AG04450 (cell line): ENCODE results near the gene PET100. TPM values are rescaled to one million over a fixed set of nuclear protein-coding genes. Genes with fewer than 3 reads are reported as not detected.

Experiments used
- CTCF ChIA-PET: fragments of 300-600, 350-600 bp; formaldehyde crosslinking; extraction: SDS; loops from one replicate; lab custom pipeline; 2022; ENCODE audit warnings: antibody characterized with exemption, inconsistent platforms; lab: Charles Lee
- POLR2A ChIA-PET: fragments of 350-600 bp; formaldehyde crosslinking; extraction: SDS; loops from one replicate; lab custom pipeline; 2021; ENCODE audit warnings: antibody characterized with exemption, inconsistent platforms; lab: Yijun Ruan, JAX
- DNase-seq: peaks from one replicate; pipeline ENCODE4 v3.0.0-alpha.2; 2011; ENCODE audit warnings: low read depth, low spot score
- H3K27ac ChIP-seq: one replicate; pipeline ENCODE4 v1.5.1; 2012; ENCODE audit warnings: low read depth, low read length, control low read depth
- H3K27me3 ChIP-seq: one replicate; pipeline ENCODE4 v1.6.0; 2012; ENCODE audit warnings: low read length; ENCODE audit not compliant: control insufficient read depth, insufficient read depth
- H3K4me3 ChIP-seq: 2 replicates; pipeline ENCODE4 v1.5.1; 2011; ENCODE audit warnings: mild to moderate bottlenecking, low read depth, low read length, control low read depth
- H3K9me3 ChIP-seq: 2 replicates; pipeline ENCODE4 v1.5.1; 2012; ENCODE audit warnings: low read length; ENCODE audit not compliant: control insufficient read depth, insufficient read depth
- polyA plus RNA-seq: library from polyadenylated mRNA; depleted of rRNA; stranded (reverse); fragments of >200 nt; gene quantifications from 2 replicates; pipeline ENCODE4 v1.2.3, GENCODE V29; 2011
- TF ChIP-seq, protein P1 (sequence below): IDR thresholded peaks from 2 replicates; pipeline ENCODE4 v1.5.1; 2011; ENCODE audit warnings: low read depth, low read length, control low read depth, inconsistent platforms

The PET100 gene
- polyA plus RNA-seq, 1 experiment: 46.7 TPM

DNA sequence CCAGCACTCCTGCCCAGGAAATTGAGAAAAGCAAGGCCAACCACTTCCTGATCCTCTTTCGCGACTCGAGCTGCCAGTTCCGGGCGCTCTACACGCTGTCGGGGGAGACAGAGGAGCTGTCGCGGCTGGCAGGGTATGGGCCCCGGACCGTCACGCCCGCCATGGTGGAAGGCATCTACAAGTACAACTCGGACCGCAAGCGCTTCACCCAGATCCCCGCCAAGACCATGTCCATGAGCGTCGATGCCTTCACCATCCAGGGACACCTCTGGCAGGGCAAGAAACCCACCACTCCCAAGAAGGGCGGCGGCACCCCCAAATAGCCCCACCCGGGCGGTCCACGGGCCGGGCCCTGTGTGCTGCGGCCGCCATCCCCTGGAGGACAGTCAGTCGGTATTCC lies 11.9 kb upstream of the PET100 start:
- ChIA-PET POLR2A (no interaction called here), CTCF (no interaction called here)
- Histone ChIP-seq H3K4me3 (no peak overlapping the region), H3K9me3 (no peaks in the 10 kb centered on the region; the same call in 1 of the 2 replicates), H3K27me3 (no peaks in the 10 kb centered on the region), H3K27ac (no peak overlapping the region)
- TF ChIP-seq, protein P1, sequence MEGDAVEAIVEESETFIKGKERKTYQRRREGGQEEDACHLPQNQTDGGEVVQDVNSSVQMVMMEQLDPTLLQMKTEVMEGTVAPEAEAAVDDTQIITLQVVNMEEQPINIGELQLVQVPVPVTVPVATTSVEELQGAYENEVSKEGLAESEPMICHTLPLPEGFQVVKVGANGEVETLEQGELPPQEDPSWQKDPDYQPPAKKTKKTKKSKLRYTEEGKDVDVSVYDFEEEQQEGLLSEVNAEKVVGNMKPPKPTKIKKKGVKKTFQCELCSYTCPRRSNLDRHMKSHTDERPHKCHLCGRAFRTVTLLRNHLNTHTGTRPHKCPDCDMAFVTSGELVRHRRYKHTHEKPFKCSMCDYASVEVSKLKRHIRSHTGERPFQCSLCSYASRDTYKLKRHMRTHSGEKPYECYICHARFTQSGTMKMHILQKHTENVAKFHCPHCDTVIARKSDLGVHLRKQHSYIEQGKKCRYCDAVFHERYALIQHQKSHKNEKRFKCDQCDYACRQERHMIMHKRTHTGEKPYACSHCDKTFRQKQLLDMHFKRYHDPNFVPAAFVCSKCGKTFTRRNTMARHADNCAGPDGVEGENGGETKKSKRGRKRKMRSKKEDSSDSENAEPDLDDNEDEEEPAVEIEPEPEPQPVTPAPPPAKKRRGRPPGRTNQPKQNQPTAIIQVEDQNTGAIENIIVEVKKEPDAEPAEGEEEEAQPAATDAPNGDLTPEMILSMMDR: no peak
- DNase-seq: no peak

DNA sequence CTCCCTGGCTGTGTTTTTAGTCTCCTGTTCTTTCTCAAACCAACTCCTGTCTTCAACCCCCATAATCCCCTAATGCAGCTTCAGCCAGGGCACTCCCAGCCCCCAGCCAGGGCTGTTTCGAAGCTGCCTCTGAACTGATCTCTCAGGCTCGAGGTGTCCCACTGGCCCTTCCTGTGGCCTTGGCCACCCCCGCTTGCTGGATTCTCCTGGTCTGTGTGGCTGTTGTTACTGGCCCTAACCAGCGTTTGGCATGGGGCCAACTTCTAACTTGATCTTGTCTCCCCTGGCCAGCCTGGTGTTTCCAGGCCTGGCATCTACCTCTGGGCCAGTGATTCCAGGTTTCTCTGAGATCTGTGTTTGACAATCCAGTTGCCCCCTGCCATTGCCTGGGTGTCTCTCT lies 11.2 kb upstream of the PET100 start:
- no peaks in the 10 kb centered on the region for H3K27me3 ChIP-seq
- TF ChIP-seq, protein P1: no peak
- no peak for DNase-seq
- ChIA-PET CTCF (interaction anchor here (0.7 kb wide), 1 partner anchor 182 kb away, joined by 3 read pairs; no protein-coding TSS in a partner anchor), POLR2A (interaction anchor here (0.6 kb wide), 1 partner anchor 50 kb away, joined by 3 read pairs; no protein-coding TSS in a partner anchor)
- H3K4me3 ChIP-seq: no peak overlapping the region
- no peaks in the 10 kb centered on the region; the same call in 1 of the 2 replicates for H3K9me3 ChIP-seq
- no peak overlapping the region for H3K27ac ChIP-seq

DNA sequence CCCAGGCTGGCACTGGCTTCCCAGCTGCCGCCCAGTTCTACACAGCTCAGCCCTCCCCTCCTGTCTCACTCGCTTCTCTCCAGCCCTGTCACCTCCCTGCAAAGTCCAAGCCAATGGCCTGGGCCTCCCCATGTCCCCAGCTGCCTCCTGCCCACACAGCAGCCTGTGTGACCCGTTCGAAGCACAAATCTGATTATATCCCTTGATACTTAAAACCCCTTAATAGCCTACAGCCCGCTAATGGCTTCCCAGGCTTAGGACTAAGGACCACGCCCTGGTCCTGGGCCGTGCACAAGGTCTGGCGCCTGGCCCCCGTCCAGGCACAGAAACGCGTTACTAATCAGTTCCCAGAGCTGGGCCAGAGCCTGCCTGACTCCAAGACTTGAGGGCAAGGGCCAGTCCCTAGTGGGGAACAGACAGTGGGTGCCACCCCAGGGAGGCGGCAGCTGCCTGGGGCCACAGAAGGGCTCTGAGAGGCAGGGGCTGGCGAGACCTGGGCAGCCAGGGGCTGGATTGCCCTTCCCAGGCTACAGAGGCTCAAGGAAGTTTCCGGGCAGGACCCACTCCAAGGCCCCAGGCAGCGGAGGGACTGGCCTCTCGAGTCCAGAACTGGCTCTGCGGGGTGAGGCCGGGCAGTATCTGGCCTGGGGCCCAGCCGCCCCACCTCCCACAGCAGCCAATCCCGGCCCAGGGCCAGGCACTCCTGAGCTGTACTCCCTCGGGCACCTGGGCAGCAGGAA lies 10.7 kb upstream of the PET100 start:
- TF ChIP-seq, protein P1: no peak
- ChIA-PET CTCF (interaction anchor here (0.7 kb wide), 1 partner anchor 182 kb away, joined by 3 read pairs; no protein-coding TSS in a partner anchor), POLR2A (interaction anchor here (0.6 kb wide), 1 partner anchor 50 kb away, joined by 3 read pairs; no protein-coding TSS in a partner anchor)
- no peak for DNase-seq
- Histone ChIP-seq H3K9me3 (no peaks in the 10 kb centered on the region; the same call in 1 of the 2 replicates), H3K4me3 (no peak overlapping the region), H3K27ac (no peak overlapping the region), H3K27me3 (no peaks in the 10 kb centered on the region)

DNA sequence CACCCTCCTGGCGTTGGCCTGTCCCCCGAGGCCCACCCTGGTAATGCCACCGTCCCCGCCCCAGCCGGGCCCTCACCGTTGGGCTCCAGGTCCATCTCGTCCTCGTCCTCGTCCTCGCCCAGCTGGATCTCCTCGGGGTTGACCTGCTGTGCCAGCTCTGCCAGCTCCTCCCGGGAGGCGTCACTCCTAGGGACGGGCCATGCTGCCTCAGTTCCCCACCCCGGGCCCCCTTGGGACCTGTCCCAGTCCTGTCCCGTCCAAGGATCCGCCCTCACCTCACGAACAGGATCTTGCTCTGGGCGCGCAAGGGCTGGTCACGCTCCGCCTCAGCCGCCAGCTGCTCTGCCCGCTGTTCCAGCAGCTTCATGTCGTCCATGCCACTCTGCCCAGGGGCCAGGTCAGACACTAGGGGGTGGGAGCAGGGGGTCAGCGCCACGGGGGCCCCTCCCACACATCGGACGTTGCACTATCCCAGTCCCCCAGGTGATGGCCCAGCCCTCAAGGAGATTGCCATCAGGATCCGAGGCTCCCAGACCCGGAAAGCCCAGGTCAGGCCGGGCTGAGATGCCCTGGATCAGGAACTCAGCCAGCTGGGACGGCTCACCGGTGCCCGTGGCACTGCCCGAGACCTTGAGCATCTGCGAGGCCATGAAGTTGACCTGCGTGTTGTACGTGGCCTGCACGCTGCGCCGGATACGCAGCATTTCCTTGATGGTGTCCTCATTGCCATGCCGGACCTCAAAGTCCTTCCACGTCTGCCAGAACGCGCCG lies 9.7 kb upstream of the PET100 start:
- Histone ChIP-seq H3K27me3 (no peaks in the 10 kb centered on the region), H3K27ac (no peak overlapping the region), H3K9me3 (no peaks in the 10 kb centered on the region; the same call in 1 of the 2 replicates), H3K4me3 (no peak overlapping the region)
- ChIA-PET CTCF (no interaction called here), POLR2A (no interaction called here)
- DNase-seq: no peak
- TF ChIP-seq, protein P1: no peak
